ENCODE measurements around the gene MAD1L1.

GRCh38 chr7:2051707-2052656 lies 180.8 kb downstream of the MAD1L1 start:
- TF ChIP-seq CTCF (IDR thresholded peaks at IDR 0.05): no peak
- TF ChIP-seq POLR2A (IDR thresholded peaks at IDR 0.05): no peak
